DMS53 (cell line): ENCODE measurements around the gene ACTL6A.
A peak's percentile ranks its signal among the peaks of the same experiment; 100 is the strongest.

Experiments used
- DNase-seq: peaks from one replicate; lab custom pipeline; 2025; lab: John Stamatoyannopoulos, UW

Gene ACTL6A

GRCh38 chr3:179591313-179591712, 28.6 kb downstream of the ACTL6A start:
- DNase-seq = no peak

GRCh38 chr3:179599531-179599930, 36.8 kb downstream of the ACTL6A start:
- no peak for DNase-seq

- no peak for DNase-seq
These were observed 40.6 kb downstream of the ACTL6A start for GRCh38 chr3:179603321-179603720.

- DNase-seq = peak; percentile 38
These were observed 41.1 kb downstream of the ACTL6A start for GRCh38 chr3:179603831-179604230.

- DNase-seq = peak; percentile 96
These were observed 41.8 kb downstream of the ACTL6A start, which contains the start of the genes MRPL47 and NDUFB5 for GRCh38 chr3:179604321-179605078. Gene MRPL47 (minus strand): TSS chr3:179604638. CDS start chr3:179604624, 14 bp downstream. Gene NDUFB5 (plus strand): TSS chr3:179604794. CDS start chr3:179604816, 22 bp downstream.

GRCh38 chr3:179606534-179607085, 43.9 kb downstream of the ACTL6A start:
- no peak for DNase-seq

- DNase-seq = no peak
These were observed 46.4 kb downstream of the ACTL6A start for GRCh38 chr3:179608931-179609720.

GRCh38 chr3:179610066-179610465, 47.3 kb downstream of the ACTL6A start:
- DNase-seq = no peak

GRCh38 chr3:179613807-179614206, 51.1 kb downstream of the ACTL6A start:
- no peak for DNase-seq

- no peak for DNase-seq
These were observed 52.9 kb downstream of the ACTL6A start for GRCh38 chr3:179615458-179616173.

- DNase-seq = no peak
These were observed 59.3 kb downstream of the ACTL6A start for GRCh38 chr3:179622023-179622422.

GRCh38 chr3:179624451-179624850, 61.7 kb downstream of the ACTL6A start:
- DNase-seq = no peak

GRCh38 chr3:179630753-179631451, 68.2 kb downstream of the ACTL6A start:
- no peak for DNase-seq
